ENCODE measurements around the gene MTHFD1L. TPM values are rescaled to one million over a fixed set of nuclear protein-coding genes. Genes with fewer than 3 reads are reported as not detected.

Gene MTHFD1L
- total RNA-seq, 1 donor from 2014 or later: 59.1 TPM

DNA sequence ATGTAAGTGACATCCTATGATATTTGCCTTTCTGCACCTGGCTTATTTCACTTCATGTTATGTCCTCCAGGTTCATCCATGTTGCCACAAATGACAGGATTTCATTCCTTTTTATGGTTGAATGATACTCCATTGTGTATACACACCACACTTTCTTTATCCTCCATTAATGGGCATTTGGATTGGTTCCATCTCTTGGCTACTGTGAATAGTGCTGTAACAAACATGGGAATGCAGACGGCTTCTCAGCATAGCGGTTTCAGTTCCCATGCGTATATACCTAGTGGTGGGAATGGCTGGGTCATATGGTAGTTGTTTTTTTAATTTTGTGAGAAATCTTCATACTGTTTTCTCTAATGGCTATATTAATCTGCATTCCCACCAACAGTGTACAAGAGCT is 14.8 kb downstream of the MTHFD1L start:
- H3K4me3 Mint-ChIP-seq: no peak overlapping the region
- no peak for DNase-seq (ENCODE audit: low spot score in 2 of 2, unreplicated experiment in 2 of 2)
- H3K27ac Mint-ChIP-seq: no peak overlapping the region
- H3K36me3 Mint-ChIP-seq: peaks cover 22% of the 10 kb centered on the region
- TF ChIP-seq, protein P1, sequence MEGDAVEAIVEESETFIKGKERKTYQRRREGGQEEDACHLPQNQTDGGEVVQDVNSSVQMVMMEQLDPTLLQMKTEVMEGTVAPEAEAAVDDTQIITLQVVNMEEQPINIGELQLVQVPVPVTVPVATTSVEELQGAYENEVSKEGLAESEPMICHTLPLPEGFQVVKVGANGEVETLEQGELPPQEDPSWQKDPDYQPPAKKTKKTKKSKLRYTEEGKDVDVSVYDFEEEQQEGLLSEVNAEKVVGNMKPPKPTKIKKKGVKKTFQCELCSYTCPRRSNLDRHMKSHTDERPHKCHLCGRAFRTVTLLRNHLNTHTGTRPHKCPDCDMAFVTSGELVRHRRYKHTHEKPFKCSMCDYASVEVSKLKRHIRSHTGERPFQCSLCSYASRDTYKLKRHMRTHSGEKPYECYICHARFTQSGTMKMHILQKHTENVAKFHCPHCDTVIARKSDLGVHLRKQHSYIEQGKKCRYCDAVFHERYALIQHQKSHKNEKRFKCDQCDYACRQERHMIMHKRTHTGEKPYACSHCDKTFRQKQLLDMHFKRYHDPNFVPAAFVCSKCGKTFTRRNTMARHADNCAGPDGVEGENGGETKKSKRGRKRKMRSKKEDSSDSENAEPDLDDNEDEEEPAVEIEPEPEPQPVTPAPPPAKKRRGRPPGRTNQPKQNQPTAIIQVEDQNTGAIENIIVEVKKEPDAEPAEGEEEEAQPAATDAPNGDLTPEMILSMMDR (IDR thresholded peaks at IDR 0.05; ENCODE audit: unreplicated experiment): no peak
- H3K9me3 Mint-ChIP-seq: no peaks in the 10 kb centered on the region
- H3K4me1 Mint-ChIP-seq: peaks cover 33% of the 10 kb centered on the region
- H3K27me3 Mint-ChIP-seq (ENCODE audit: low read depth): no peaks in the 10 kb centered on the region

- Mint-ChIP-seq H3K4me3 (no peak overlapping the region), H3K27ac (peak overlapping the region; percentile 80)
Measured at GRCh38 chr6:150881911-150882481, 16.5 kb downstream of the MTHFD1L start.

DNA sequence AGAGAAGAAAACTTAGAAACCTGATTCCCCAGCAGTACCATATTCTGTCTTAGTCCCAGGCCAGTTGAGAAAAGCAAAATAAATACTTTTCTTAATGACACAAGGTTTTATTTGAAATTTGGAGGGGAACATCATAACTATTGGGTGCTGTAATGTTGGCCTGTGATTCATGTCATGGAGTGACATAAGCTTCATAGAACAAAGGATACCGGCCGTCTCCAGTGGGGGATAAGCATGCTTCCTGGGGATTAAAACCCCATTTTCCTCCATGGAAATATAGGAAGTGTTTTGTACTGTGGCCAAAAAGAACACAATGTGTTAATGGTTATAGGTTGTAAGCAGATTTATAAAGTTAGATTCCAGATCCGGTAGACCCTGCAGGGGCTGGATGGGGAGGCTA is 18.0 kb downstream of the MTHFD1L start:
- Mint-ChIP-seq H3K27ac (peak overlapping the region; percentile 80), H3K36me3 (peaks cover 40% of the 10 kb centered on the region), H3K4me3 (no peak overlapping the region), H3K9me3 (no peaks in the 10 kb centered on the region), H3K4me1 (peaks cover 20% of the 10 kb centered on the region), H3K27me3 (ENCODE audit: low read depth) (no peaks in the 10 kb centered on the region)
- DNase-seq (ENCODE audit: low spot score in 2 of 2, unreplicated experiment in 2 of 2): no peak
- TF ChIP-seq, protein P1 (IDR thresholded peaks at IDR 0.05; ENCODE audit: unreplicated experiment): no peak

More at GRCh38 chr6:150881911-150882481, 16.5 kb downstream of the MTHFD1L start:
- H3K4me1 Mint-ChIP-seq: peaks cover 20% of the 10 kb centered on the region
- TF ChIP-seq, protein P1 (IDR thresholded peaks at IDR 0.05; ENCODE audit: unreplicated experiment): no peak
- H3K36me3 Mint-ChIP-seq: peaks cover 32% of the 10 kb centered on the region
- H3K9me3 Mint-ChIP-seq: no peaks in the 10 kb centered on the region
- no peaks in the 10 kb centered on the region for H3K27me3 Mint-ChIP-seq (ENCODE audit: low read depth)
- no peak for DNase-seq (ENCODE audit: low spot score in 2 of 2, unreplicated experiment in 2 of 2)

- Mint-ChIP-seq H3K27ac (no peak overlapping the region), H3K4me1 (peaks cover 20% of the 10 kb centered on the region), H3K27me3 (ENCODE audit: low read depth) (no peaks in the 10 kb centered on the region), H3K36me3 (peaks cover 39% of the 10 kb centered on the region), H3K9me3 (no peaks in the 10 kb centered on the region), H3K4me3 (no peak overlapping the region)
- no peak for DNase-seq (ENCODE audit: low spot score in 2 of 2, unreplicated experiment in 2 of 2)
- TF ChIP-seq, protein P1 (IDR thresholded peaks at IDR 0.05; ENCODE audit: unreplicated experiment): no peak
Measured at GRCh38 chr6:150886155-150886554, 20.7 kb downstream of the MTHFD1L start.

DNA sequence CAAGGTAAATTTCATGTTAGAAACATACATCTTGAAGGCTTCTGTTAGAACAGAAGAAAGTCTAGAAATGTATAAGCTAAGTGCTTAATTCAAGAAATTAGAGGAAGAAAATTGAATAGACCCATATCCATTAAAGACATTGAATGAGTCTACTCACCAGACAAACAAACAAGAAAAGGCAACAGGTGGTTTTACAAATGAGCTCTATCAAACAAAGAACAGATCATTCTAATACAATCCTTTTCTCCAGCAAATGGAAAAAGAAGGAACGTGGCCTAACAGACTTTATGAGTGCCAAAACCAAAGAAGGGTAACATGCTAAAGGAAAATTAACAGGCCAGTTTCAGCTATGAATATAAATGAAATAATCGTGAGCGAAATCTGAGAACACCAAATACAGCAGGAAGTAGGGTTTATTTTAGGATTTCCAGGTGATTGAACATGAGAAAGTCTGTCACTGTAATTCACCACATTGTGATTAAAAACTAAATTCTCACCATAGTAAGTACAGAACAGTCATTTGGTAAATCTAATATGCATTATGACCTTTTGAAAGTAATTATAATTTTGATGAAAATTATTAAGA is 22.6 kb downstream of the MTHFD1L start:
- peaks cover 18% of the 10 kb centered on the region for H3K4me1 Mint-ChIP-seq
- H3K27ac Mint-ChIP-seq: no peak overlapping the region
- H3K36me3 Mint-ChIP-seq: peaks cover 39% of the 10 kb centered on the region
- DNase-seq (ENCODE audit: low spot score in 2 of 2, unreplicated experiment in 2 of 2): no peak
- H3K4me3 Mint-ChIP-seq: no peak overlapping the region
- H3K27me3 Mint-ChIP-seq (ENCODE audit: low read depth): no peaks in the 10 kb centered on the region
- TF ChIP-seq, protein P1 (IDR thresholded peaks at IDR 0.05; ENCODE audit: unreplicated experiment): no peak
- H3K9me3 Mint-ChIP-seq: no peaks in the 10 kb centered on the region

Data from mesothelial cell of epicardium (in vitro differentiated cells).